ENCODE results near the gene SLC66A3. TPM values are rescaled to one million over a fixed set of nuclear protein-coding genes. Genes with fewer than 3 reads are reported as not detected.

SLC66A3 gene
- 36.6 TPM for polyA plus RNA-seq (2013, experiment 1 of 2)
- polyA plus RNA-seq (2013, experiment 2 of 2): 33.8 TPM

DNA sequence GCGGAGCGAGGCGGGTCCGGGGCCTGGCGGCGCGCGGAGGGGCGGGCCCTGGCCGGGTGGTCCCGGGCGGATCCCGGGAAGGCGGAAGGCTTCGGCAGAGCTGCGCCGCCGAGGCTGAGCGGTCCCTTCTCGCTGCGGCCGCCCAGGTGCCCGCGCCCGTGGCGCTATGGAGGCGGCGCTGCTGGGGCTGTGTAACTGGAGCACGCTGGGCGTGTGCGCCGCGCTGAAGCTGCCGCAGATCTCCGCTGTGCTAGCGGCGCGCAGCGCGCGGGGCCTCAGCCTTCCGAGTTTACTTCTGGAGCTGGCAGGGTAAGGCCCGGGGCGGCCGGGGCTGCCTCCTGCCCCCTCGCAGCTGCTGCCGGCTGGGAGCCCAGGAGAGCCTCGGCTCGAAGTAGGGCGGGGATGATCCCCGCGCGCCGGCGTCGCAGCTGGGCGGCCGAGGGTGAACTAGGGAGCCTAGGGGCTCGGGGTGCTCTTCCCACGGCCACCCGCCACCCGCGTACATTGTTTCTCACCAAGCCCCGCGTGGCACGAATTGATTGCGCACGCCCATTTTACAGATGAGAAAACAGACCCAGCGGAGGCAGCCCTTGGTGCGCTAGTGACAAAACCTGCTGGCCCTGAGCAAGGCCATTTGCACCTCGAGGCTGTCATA lies at the start of gene SLC66A3:
TSS of gene SLC66A3 (plus strand) at position 87 of the 655 bp plus-strand sequence. CDS start at position 167, 80 bp downstream.
- 7% methylated on average over 61 of the region's 71 CpGs for WGBS
- Histone ChIP-seq H3K4me3 (ENCODE audit: insufficient read depth in 1 of 2, low read depth in 1 of 2, low read length in 2 of 2) (peak within 1 kb of the TSS; percentile 69 to 83), H3K27me3 (ENCODE audit: control insufficient read depth in 1 of 2, insufficient read depth in 1 of 2, low read length in 2 of 2) (peaks cover 0 to 3% of the 10 kb centered on the region in 2 experiments), H2BK5ac (ENCODE audit: low read depth, low read length, poor library complexity, severe bottlenecking) (peak within 1 kb of the TSS; percentile 15), H3K9ac (ENCODE audit: low read length) (peak within 1 kb of the TSS; percentile 91), H3K4me1 (ENCODE audit: control insufficient read depth, insufficient read depth, low read depth, low read length) (peaks cover 22% of the 10 kb centered on the region), H3K4me2 (ENCODE audit: low read length, poor library complexity, severe bottlenecking) (peak within 1 kb of the TSS; percentile 82), H2BK12ac (ENCODE audit: low read length in 2 of 2) (peak within 1 kb of the TSS; percentile 21 to 56), H3K27ac (ENCODE audit: low read length, poor library complexity, severe bottlenecking) (peak within 1 kb of the TSS; percentile 75), H3K9me3 (ENCODE audit: control insufficient read depth, low read length) (no peaks in the 10 kb centered on the region), H2AFZ (ENCODE audit: low read depth, low read length) (peak within 1 kb of the TSS; percentile 29), H3K4ac (ENCODE audit: low read depth in 1 of 2, low read length in 2 of 2) (peak within 1 kb of the TSS; percentile 88 to 94), H3K23ac (ENCODE audit: low read length in 2 of 2) (no peak within 1 kb of the TSS), H2BK15ac (ENCODE audit: low read depth, poor library complexity, severe bottlenecking) (peak within 1 kb of the TSS; percentile 44), H4K91ac (ENCODE audit: low read length) (peak within 1 kb of the TSS; percentile 73), H2BK120ac (ENCODE audit: low read depth, low read length) (peak within 1 kb of the TSS; percentile 71), H3K79me1 (replicated peaks; ENCODE audit: low read length, poor library complexity, severe bottlenecking) (peaks cover 9% of the 10 kb centered on the region), H3K18ac (ENCODE audit: low read depth in 1 of 2, low read length in 2 of 2) (peak within 1 kb of the TSS; percentile 91 to 93), H3K14ac (ENCODE audit: low read length in 2 of 2) (peak within 1 kb of the TSS in 1 of 2 experiments; percentile 41), H4K8ac (ENCODE audit: low read length) (peak within 1 kb of the TSS; percentile 95), H2AK5ac (ENCODE audit: low read length, severe bottlenecking) (peak within 1 kb of the TSS; percentile 83), H3K36me3 (ENCODE audit: control insufficient read depth in 1 of 2, insufficient read depth in 2 of 2, low read depth in 1 of 2, low read length in 2 of 2) (peaks cover 0 to 2% of the 10 kb centered on the region in 2 experiments)
- peak; percentile 87 for DNase-seq

DNA sequence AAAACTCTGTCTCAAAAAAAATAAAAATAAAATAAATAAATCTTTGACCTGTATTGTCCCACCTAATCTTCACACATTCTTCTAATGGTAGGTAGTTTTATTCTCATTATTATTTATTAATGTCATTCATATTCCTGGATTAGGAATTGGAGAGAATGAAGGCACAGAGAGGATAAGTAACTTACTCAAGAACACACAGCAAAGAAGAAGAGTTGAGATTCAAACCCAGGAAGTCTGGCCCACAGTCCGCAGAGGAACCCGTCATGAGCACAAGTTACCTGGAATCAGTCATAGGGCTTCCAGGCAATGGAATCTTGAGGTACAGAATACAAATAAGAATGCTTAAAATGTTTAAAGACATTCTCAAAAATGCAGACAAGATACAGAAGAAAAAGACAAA lies 46.3 kb upstream of the SLC66A3 start:
- H3K79me1 ChIP-seq (replicated peaks; ENCODE audit: low read length, poor library complexity, severe bottlenecking): no peaks in the 10 kb centered on the region
- no peak overlapping the region for H4K8ac ChIP-seq (ENCODE audit: low read length)
- H3K4ac ChIP-seq (ENCODE audit: low read depth in 1 of 2, low read length in 2 of 2): no peak overlapping the region
- no peak overlapping the region for H2BK12ac ChIP-seq (ENCODE audit: low read length in 2 of 2)
- H3K4me2 ChIP-seq (ENCODE audit: low read length, poor library complexity, severe bottlenecking): no peak overlapping the region
- no peak overlapping the region for H2AFZ ChIP-seq (ENCODE audit: low read depth, low read length)
- H3K14ac ChIP-seq (ENCODE audit: low read length in 2 of 2): no peak overlapping the region
- no peak overlapping the region for H4K91ac ChIP-seq (ENCODE audit: low read length)
- H3K23ac ChIP-seq (ENCODE audit: low read length in 2 of 2): no peak overlapping the region
- H2BK15ac ChIP-seq (ENCODE audit: low read depth, poor library complexity, severe bottlenecking): no peak overlapping the region
- no peak overlapping the region for H2AK5ac ChIP-seq (ENCODE audit: low read length, severe bottlenecking)
- H3K9ac ChIP-seq (ENCODE audit: low read length): no peak overlapping the region
- no peaks in the 10 kb centered on the region for H3K9me3 ChIP-seq (ENCODE audit: control insufficient read depth, low read length)
- H3K27me3 ChIP-seq (ENCODE audit: control insufficient read depth in 1 of 2, insufficient read depth in 1 of 2, low read length in 2 of 2): peaks cover 4 to 26% of the 10 kb centered on the region in 2 experiments
- H3K36me3 ChIP-seq (ENCODE audit: control insufficient read depth in 1 of 2, insufficient read depth in 2 of 2, low read depth in 1 of 2, low read length in 2 of 2): no peaks in the 10 kb centered on the region
- no peaks in the 10 kb centered on the region for H3K4me1 ChIP-seq (ENCODE audit: control insufficient read depth, insufficient read depth, low read depth, low read length)
- 100% methylated on average over 2 of the region's 2 CpGs for WGBS
- H3K18ac ChIP-seq (ENCODE audit: low read depth in 1 of 2, low read length in 2 of 2): no peak overlapping the region
- H3K27ac ChIP-seq (ENCODE audit: low read length, poor library complexity, severe bottlenecking): no peak overlapping the region
- H2BK120ac ChIP-seq (ENCODE audit: low read depth, low read length): no peak overlapping the region
- H3K4me3 ChIP-seq (ENCODE audit: insufficient read depth in 1 of 2, low read depth in 1 of 2, low read length in 2 of 2): no peak overlapping the region
- DNase-seq: no peak
- no peak overlapping the region for H2BK5ac ChIP-seq (ENCODE audit: low read depth, low read length, poor library complexity, severe bottlenecking)

DNA sequence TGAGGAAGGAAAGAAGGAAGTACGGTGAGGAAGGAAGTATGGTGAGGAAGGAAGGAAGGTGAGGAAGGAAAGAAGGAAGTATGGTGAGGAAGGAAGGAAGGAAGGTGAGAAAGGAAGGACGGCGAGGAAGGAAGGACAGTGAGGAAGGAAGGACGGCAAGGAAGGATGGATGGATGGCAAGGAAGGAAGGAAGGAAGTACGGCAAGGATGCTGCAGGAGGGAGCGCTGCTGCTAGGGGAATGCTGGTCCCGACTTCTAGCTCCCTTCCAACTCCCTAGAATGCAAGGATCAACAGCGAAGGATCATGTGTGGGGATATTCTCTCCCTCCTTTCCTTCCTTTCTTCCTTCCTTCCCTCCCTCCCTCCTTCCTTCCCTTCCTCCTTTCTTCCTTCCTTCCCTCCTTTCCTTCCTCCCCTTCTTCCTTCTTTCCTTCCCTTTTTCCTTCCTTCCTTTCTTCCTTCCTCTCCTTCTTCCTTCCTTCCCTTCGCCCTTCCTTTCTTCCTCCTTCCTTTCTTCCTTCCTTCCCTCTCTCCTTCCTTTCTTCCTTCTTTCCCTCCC lies 42.3 kb upstream of the SLC66A3 start:
- Histone ChIP-seq H3K18ac (ENCODE audit: low read depth in 1 of 2, low read length in 2 of 2) (no peak overlapping the region), H2BK5ac (ENCODE audit: low read depth, low read length, poor library complexity, severe bottlenecking) (no peak overlapping the region), H3K27me3 (ENCODE audit: control insufficient read depth in 1 of 2, insufficient read depth in 1 of 2, low read length in 2 of 2) (peaks cover 13 to 27% of the 10 kb centered on the region in 2 experiments), H4K8ac (ENCODE audit: low read length) (no peak overlapping the region), H3K9ac (ENCODE audit: low read length) (no peak overlapping the region), H3K4me1 (ENCODE audit: control insufficient read depth, insufficient read depth, low read depth, low read length) (no peaks in the 10 kb centered on the region), H3K14ac (ENCODE audit: low read length in 2 of 2) (no peak overlapping the region), H3K9me3 (ENCODE audit: control insufficient read depth, low read length) (no peaks in the 10 kb centered on the region), H3K4me3 (ENCODE audit: insufficient read depth in 1 of 2, low read depth in 1 of 2, low read length in 2 of 2) (no peak overlapping the region), H3K27ac (ENCODE audit: low read length, poor library complexity, severe bottlenecking) (no peak overlapping the region), H4K91ac (ENCODE audit: low read length) (peak overlapping the region; percentile 44), H2AK5ac (ENCODE audit: low read length, severe bottlenecking) (no peak overlapping the region), H2BK15ac (ENCODE audit: low read depth, poor library complexity, severe bottlenecking) (no peak overlapping the region), H3K4me2 (ENCODE audit: low read length, poor library complexity, severe bottlenecking) (no peak overlapping the region), H2BK120ac (ENCODE audit: low read depth, low read length) (no peak overlapping the region), H3K79me1 (replicated peaks; ENCODE audit: low read length, poor library complexity, severe bottlenecking) (no peaks in the 10 kb centered on the region), H2BK12ac (ENCODE audit: low read length in 2 of 2) (no peak overlapping the region), H2AFZ (ENCODE audit: low read depth, low read length) (no peak overlapping the region), H3K36me3 (ENCODE audit: control insufficient read depth in 1 of 2, insufficient read depth in 2 of 2, low read depth in 1 of 2, low read length in 2 of 2) (no peaks in the 10 kb centered on the region), H3K23ac (ENCODE audit: low read length in 2 of 2) (no peak overlapping the region), H3K4ac (ENCODE audit: low read depth in 1 of 2, low read length in 2 of 2) (no peak overlapping the region)
- WGBS: 96% methylated on average over 7 of the region's 9 CpGs
- DNase-seq: no peak

DNA sequence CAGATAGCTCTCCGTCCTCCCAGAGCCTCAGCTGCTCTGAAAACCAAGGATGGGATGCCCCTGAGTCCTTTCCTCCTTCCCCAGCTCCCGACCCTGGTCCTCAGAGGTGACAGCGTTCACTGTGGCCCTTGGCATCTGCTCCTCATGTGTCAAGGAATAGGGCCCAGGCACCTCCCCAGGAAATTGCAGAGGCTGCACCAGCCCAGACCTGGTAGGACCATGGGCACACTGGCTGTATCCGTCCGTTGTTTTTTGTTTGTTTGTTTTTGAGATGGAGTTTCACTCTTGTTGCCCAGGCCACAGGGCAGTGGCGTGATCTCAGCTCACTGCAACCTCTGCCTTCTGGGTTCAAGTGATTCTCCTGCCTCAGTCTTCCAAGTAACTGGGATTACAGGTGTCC lies 37.5 kb upstream of the SLC66A3 start:
- H3K4me3 ChIP-seq (ENCODE audit: insufficient read depth in 1 of 2, low read depth in 1 of 2, low read length in 2 of 2): no peak overlapping the region
- H3K14ac ChIP-seq (ENCODE audit: low read length in 2 of 2): no peak overlapping the region
- 88% methylated on average over 6 of the region's 6 CpGs for WGBS
- H3K4me1 ChIP-seq (ENCODE audit: control insufficient read depth, insufficient read depth, low read depth, low read length): peaks cover 4% of the 10 kb centered on the region
- H3K27me3 ChIP-seq (ENCODE audit: control insufficient read depth in 1 of 2, insufficient read depth in 1 of 2, low read length in 2 of 2): peaks cover 24 to 40% of the 10 kb centered on the region in 2 experiments
- no peak overlapping the region for H4K8ac ChIP-seq (ENCODE audit: low read length)
- H3K36me3 ChIP-seq (ENCODE audit: control insufficient read depth in 1 of 2, insufficient read depth in 2 of 2, low read depth in 1 of 2, low read length in 2 of 2): no peaks in the 10 kb centered on the region
- no peak overlapping the region for H2BK15ac ChIP-seq (ENCODE audit: low read depth, poor library complexity, severe bottlenecking)
- no peak overlapping the region for H2BK120ac ChIP-seq (ENCODE audit: low read depth, low read length)
- H3K4ac ChIP-seq (ENCODE audit: low read depth in 1 of 2, low read length in 2 of 2): no peak overlapping the region
- H2AK5ac ChIP-seq (ENCODE audit: low read length, severe bottlenecking): no peak overlapping the region
- no peaks in the 10 kb centered on the region for H3K9me3 ChIP-seq (ENCODE audit: control insufficient read depth, low read length)
- H3K23ac ChIP-seq (ENCODE audit: low read length in 2 of 2): no peak overlapping the region
- H3K79me1 ChIP-seq (replicated peaks; ENCODE audit: low read length, poor library complexity, severe bottlenecking): no peaks in the 10 kb centered on the region
- H2AFZ ChIP-seq (ENCODE audit: low read depth, low read length): no peak overlapping the region
- no peak for DNase-seq
- no peak overlapping the region for H3K18ac ChIP-seq (ENCODE audit: low read depth in 1 of 2, low read length in 2 of 2)
- H2BK5ac ChIP-seq (ENCODE audit: low read depth, low read length, poor library complexity, severe bottlenecking): no peak overlapping the region
- H3K4me2 ChIP-seq (ENCODE audit: low read length, poor library complexity, severe bottlenecking): no peak overlapping the region
- H3K27ac ChIP-seq (ENCODE audit: low read length, poor library complexity, severe bottlenecking): no peak overlapping the region
- H2BK12ac ChIP-seq (ENCODE audit: low read length in 2 of 2): no peak overlapping the region
- H3K9ac ChIP-seq (ENCODE audit: low read length): no peak overlapping the region
- no peak overlapping the region for H4K91ac ChIP-seq (ENCODE audit: low read length)

Data from mesenchymal stem cell (in vitro differentiated cells and primary cell).